GM11168 (cell line): ENCODE results near the gene KIAA2012.
"Not testable (repeated sequence)": the region's sequence is repeated elsewhere in the genome, so short reads cannot be mapped to it uniquely, and the experiment has no call there.

ENCODE experiments used
- in situ Hi-C: fragments of 300-500 bp; cut with MboI; formaldehyde crosslinking; loops from one replicate; pipeline ENCODE4 v1.12.0; 2022; ENCODE audit warnings: low sequenced_read_pairs; ENCODE audit not compliant: unreplicated experiment

KIAA2012 gene

GRCh38 chr2:202135091-202135874 is 62.2 kb downstream of the KIAA2012 start:
- in situ Hi-C loops, result no loop called here

- in situ Hi-C loops, result not testable (repeated sequence)
These were observed 63.0 kb downstream of the KIAA2012 start for GRCh38 chr2:202136039-202136438.

GRCh38 chr2:202136526-202136925 is 63.5 kb downstream of the KIAA2012 start:
- in situ Hi-C loops, result no loop called here

GRCh38 chr2:202140522-202141252 is 67.6 kb downstream of the KIAA2012 start:
- in situ Hi-C loops, result no loop called here

GRCh38 chr2:202141329-202141947 is 68.4 kb downstream of the KIAA2012 start:
- in situ Hi-C loops, result no loop called here

GRCh38 chr2:202142540-202142939 is 69.5 kb downstream of the KIAA2012 start:
- in situ Hi-C loops, result no loop called here

GRCh38 chr2:202147775-202148174 is 74.7 kb downstream of the KIAA2012 start:
- in situ Hi-C loops, result no loop called here

- in situ Hi-C loops, result no loop called here
These were observed 75.6 kb downstream of the KIAA2012 start for GRCh38 chr2:202148515-202149154.

- in situ Hi-C loops, result no loop called here
These were observed 76.2 kb downstream of the KIAA2012 start for GRCh38 chr2:202149155-202149762.

- in situ Hi-C loops, result no loop called here
These were observed 76.9 kb downstream of the KIAA2012 start for GRCh38 chr2:202149936-202150335.

GRCh38 chr2:202152104-202152715 is 79.2 kb downstream of the KIAA2012 start:
- in situ Hi-C loops, result no loop called here

GRCh38 chr2:202154613-202155012 is 81.6 kb downstream of the KIAA2012 start:
- in situ Hi-C loops, result no loop called here

GRCh38 chr2:202157211-202157990 is 84.3 kb downstream of the KIAA2012 start:
- in situ Hi-C loops, result no loop called here

- in situ Hi-C loops, result no loop called here
These were observed 85.7 kb downstream of the KIAA2012 start for GRCh38 chr2:202158796-202159195.

GRCh38 chr2:202161151-202161835 is 88.2 kb downstream of the KIAA2012 start:
- in situ Hi-C loops, result no loop called here

GRCh38 chr2:202164411-202164810 is 91.4 kb downstream of the KIAA2012 start:
- in situ Hi-C loops, result no loop called here

- in situ Hi-C loops, result no loop called here
These were observed 92.2 kb downstream of the KIAA2012 start for GRCh38 chr2:202165208-202165607.

- in situ Hi-C loops, result no loop called here
These were observed 92.9 kb downstream of the KIAA2012 start for GRCh38 chr2:202165945-202166344.

- in situ Hi-C loops, result no loop called here
These were observed 96.1 kb downstream of the KIAA2012 start for GRCh38 chr2:202169131-202169530.
